A549 (cell line): ENCODE data around the gene CASK.

Experiments used
- BHLHE40 ChIP-seq: IDR thresholded peaks from 2 replicates; pipeline ENCODE4 v1.6.1; 2012; ENCODE audit warnings: low read depth, low read length, inconsistent platforms
- CBX2 ChIP-seq: fragments of 200-600 bp; sonication (generic); IDR thresholded peaks from 2 replicates; pipeline ENCODE4 v1.6.1; 2016; ENCODE audit warnings: low read depth, mild to moderate bottlenecking, borderline replicate concordance
- CTCF ChIP-seq: fragments of >200 bp; sonication (Bioruptor Twin); formaldehyde crosslinking; IDR thresholded peaks from 3 replicates; pipeline ENCODE4 v1.5.1; 2016
- POLR2AphosphoS2 ChIP-seq: conservative IDR thresholded peaks from 2 replicates; pipeline ENCODE4 v1.6.1; 2012; ENCODE audit warnings: low read length, improper control_type of control experiment, inconsistent platforms

GRCh38 chrX:41490446-41490845 is 432.9 kb downstream of the CASK start:
- TF ChIP-seq BHLHE40 (no peak), CBX2 (no peak), POLR2AphosphoS2 (no peak), CTCF (no peak)
